Left lung (tissue), 10 donors: ENCODE results near the gene MAN1A1. TPM values are rescaled to one million over a fixed set of nuclear protein-coding genes. Genes with fewer than 3 reads are reported as not detected.

Source experiments
- ATAC-seq: fragments of 200-7000 bp; cut with Tn5 transposase; one replicate; pipeline ENCODE4 v1.9.1; 2020; ENCODE audit warnings: moderate library complexity
- DNase-seq, 4 donors: peaks; one replicate each; pipeline ENCODE4 v3.0.0-alpha.2; 2013 to 2020
- H3K27ac ChIP-seq, 2 donors: fragments of 200-600 bp; sonication (generic) in 1 of 2; one replicate each; pipeline versions ENCODE4 v1.5.0 to v1.8.0; 2020 to 2021
- H3K27me3 ChIP-seq, 2 donors: fragments of 200-600 bp; sonication (generic) in 1 of 2; one replicate each; pipeline versions ENCODE4 v1.5.0 to v1.8.0; 2020 to 2021
- H3K36me3 ChIP-seq, 2 donors: fragments of 200-600 bp; sonication (generic) in 1 of 2; one replicate each; pipeline versions ENCODE4 v1.5.0 to v1.8.0; 2020 to 2021
- H3K4me1 ChIP-seq, 2 donors: fragments of 200-600 bp; one replicate each; pipeline ENCODE4 v1.8.0; 2021
- H3K4me3 ChIP-seq, 2 donors: fragments of 200-600 bp; sonication (generic) in 1 of 2; one replicate each; pipeline versions ENCODE4 v1.5.0 to v1.8.0; 2020 to 2021; ENCODE audit warnings: mild to moderate bottlenecking in 1 of 2
- H3K9me3 ChIP-seq, 2 donors: fragments of 200-600 bp; sonication (generic) in 1 of 2; one replicate each; pipeline versions ENCODE4 v1.5.0 to v1.8.0; 2020 to 2021
- intact Hi-C, 2 donors: fragments of 100-400 bp; cut with DNase I; formaldehyde crosslinking; loops; one replicate each; pipeline versions ENCODE4 v1.11.2 to v1.14.2; 2022
- polyA plus RNA-seq, 6 donors: library from polyadenylated mRNA; unstranded; fragments of 120-200 nt; gene quantifications; one replicate each; pipeline ENCODE4 v1.2.1, GENCODE V29; 2013; ENCODE audit not compliant: insufficient read length in 6 of 6
- total RNA-seq, 2 donors: library from RNA; stranded (reverse); fragmentation: NEBNext Ultra II Directional; extraction: Animal tissue kit (Norgen Biotek cat#: 25700); gene quantifications; one replicate each; pipeline ENCODE4 v1.2.1, GENCODE V29; 2021
- TF ChIP-seq, protein P1 (sequence below), 2 donors: fragments of 200-600 bp; sonication (generic) in 1 of 2; IDR thresholded peaks; one replicate each; pipeline versions ENCODE4 v1.5.0 to v1.8.0; 2021; ENCODE audit warnings: antibody characterized with exemption in 2 of 2
- donor health status: DM: no; HTN: yes; CAD: no.
- donor health status: DM: no; HTN: no; CAD: no.

Gene MAN1A1
- total and polyA plus RNA-seq, 8 donors = 49.6 to 76.6 (median 58.1) TPM

DNA sequence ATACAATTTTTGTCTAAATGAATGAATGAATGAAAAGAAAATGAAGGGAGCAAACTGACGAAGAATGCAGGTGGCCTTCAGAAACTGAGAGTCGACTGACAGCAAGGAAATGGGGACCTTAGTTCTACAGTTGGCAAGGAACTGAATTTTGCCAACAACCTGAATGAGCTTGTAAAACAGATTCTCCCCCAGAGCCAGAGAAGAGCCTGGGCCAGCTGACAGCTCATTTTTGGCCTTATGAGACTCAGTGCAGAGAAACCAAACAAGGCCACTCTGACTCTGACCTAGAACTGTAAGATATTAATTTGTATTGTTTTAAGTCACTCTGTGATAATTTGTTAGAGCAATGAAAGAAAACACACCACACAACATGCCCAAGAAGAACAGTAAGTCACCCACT is 21.8 kb downstream of the MAN1A1 start:
- H3K36me3 ChIP-seq = peaks cover 0 to 13% of the 10 kb centered on the region in 2 donors
- no peak overlapping the region for H3K27ac ChIP-seq
- no peaks in the 10 kb centered on the region for H3K27me3 ChIP-seq
- TF ChIP-seq, protein P1, sequence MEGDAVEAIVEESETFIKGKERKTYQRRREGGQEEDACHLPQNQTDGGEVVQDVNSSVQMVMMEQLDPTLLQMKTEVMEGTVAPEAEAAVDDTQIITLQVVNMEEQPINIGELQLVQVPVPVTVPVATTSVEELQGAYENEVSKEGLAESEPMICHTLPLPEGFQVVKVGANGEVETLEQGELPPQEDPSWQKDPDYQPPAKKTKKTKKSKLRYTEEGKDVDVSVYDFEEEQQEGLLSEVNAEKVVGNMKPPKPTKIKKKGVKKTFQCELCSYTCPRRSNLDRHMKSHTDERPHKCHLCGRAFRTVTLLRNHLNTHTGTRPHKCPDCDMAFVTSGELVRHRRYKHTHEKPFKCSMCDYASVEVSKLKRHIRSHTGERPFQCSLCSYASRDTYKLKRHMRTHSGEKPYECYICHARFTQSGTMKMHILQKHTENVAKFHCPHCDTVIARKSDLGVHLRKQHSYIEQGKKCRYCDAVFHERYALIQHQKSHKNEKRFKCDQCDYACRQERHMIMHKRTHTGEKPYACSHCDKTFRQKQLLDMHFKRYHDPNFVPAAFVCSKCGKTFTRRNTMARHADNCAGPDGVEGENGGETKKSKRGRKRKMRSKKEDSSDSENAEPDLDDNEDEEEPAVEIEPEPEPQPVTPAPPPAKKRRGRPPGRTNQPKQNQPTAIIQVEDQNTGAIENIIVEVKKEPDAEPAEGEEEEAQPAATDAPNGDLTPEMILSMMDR (IDR thresholded peaks at IDR 0.05) = no peak
- ATAC-seq = no peak
- H3K4me1 ChIP-seq = no peaks in the 10 kb centered on the region
- no peak overlapping the region for H3K4me3 ChIP-seq
- intact Hi-C loops = no loop called here
- no peak for DNase-seq
- no peaks in the 10 kb centered on the region for H3K9me3 ChIP-seq

DNA sequence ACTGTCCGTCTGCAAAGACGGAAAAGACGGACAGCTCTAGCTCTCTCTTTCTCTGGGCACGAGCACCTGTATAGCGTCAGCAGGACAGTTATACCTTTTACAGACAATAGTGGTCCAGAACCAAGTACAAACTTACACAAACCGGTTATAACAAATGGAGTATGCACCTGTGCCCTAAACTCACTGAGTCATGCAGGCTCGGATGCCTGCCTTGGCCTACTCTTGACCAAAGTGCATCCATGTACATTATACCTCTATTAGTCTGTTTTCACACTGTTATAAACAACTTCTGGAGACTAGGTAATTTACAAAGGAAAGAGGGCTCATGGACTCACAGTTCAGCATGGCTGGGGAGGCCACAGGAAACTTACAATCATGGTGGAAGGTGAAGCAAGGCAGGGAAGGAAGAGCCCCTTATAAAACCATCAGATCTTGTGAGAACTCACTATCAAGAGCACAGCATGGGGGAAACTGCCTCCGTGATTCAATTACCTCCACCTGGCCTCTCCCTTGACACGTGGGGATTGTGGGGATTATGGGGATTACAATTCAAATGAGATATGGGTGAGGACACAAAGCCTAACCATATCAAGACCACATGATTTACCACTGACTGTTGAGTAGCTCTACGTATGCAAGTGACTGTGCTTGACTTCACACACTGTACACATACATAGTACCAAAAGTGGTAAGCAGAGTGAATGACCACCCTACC is 23.1 kb downstream of the MAN1A1 start:
- DNase-seq (no peak), ATAC-seq (no peak)
- Histone ChIP-seq H3K36me3 (peaks cover 0 to 13% of the 10 kb centered on the region in 2 donors), H3K4me1 (no peaks in the 10 kb centered on the region), H3K27ac (no peak overlapping the region), H3K9me3 (no peaks in the 10 kb centered on the region), H3K4me3 (no peak overlapping the region), H3K27me3 (no peaks in the 10 kb centered on the region)
- intact Hi-C loops = no loop called here
- TF ChIP-seq, protein P1 (IDR thresholded peaks at IDR 0.05) = no peak

DNA sequence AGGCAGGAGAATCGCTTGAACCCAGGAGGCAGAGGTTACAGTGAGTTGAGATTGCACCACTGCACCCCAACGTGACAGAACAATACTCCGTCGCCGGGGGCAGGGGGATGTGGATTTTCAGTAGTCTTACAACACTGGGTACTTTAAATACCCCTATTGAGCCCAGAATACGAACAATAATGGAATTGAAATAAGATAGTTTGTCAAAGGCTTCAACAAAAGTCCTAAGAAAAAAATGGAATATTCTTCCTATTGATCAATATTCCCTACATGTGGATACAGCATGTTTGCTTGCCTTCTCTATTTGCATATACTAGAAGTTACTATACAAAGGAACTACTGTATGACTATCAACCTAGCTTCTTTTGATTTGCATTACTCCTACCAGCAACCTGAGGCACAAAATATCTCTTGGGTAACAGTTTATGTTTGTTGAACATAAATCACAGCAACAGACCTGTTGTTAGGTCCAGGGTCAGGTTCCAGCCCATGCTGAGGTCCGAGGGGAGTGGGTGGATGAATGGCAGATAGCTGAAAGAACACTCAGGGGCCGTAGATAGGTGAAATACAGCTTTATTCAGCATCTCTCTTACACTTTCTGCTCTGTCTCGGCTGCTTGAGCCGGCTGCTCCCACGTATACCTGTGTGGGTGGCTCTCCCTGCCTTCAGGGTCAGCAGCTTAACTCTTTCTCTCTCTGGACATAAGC is 23.8 kb downstream of the MAN1A1 start:
- DNase-seq (no peak), ATAC-seq (no peak)
- Histone ChIP-seq H3K27me3 (no peaks in the 10 kb centered on the region), H3K4me1 (no peaks in the 10 kb centered on the region), H3K4me3 (no peak overlapping the region), H3K36me3 (peaks cover 0 to 13% of the 10 kb centered on the region in 2 donors), H3K27ac (no peak overlapping the region), H3K9me3 (no peaks in the 10 kb centered on the region)
- TF ChIP-seq, protein P1 (IDR thresholded peaks at IDR 0.05) = no peak
- intact Hi-C loops = no loop called here

DNA sequence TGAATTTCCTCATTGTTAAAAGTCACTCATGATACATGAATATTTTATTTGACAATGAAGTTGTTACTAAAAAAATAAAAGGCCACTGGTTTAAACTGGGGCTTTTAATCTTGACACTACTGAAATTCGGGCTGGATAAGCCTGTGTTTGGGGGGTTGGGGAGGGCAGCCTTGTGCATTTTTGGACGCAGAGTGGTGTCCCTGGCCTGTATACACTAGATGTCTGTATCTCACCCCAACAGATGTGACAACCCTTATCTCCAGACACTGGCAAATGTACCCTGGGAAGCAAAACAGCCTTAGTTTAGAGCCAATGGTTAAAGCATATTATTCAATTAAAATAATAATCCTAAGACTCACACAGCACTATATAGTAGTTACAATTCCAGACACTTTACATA is 24.8 kb downstream of the MAN1A1 start:
- no peak overlapping the region for H3K27ac ChIP-seq
- H3K4me1 ChIP-seq = no peaks in the 10 kb centered on the region
- TF ChIP-seq, protein P1 (IDR thresholded peaks at IDR 0.05) = no peak
- H3K36me3 ChIP-seq = peaks cover 0 to 13% of the 10 kb centered on the region in 2 donors
- H3K9me3 ChIP-seq = no peaks in the 10 kb centered on the region
- H3K27me3 ChIP-seq = no peaks in the 10 kb centered on the region
- ATAC-seq (no peak), DNase-seq (no peak)
- H3K4me3 ChIP-seq = no peak overlapping the region
- intact Hi-C loops = no loop called here

DNA sequence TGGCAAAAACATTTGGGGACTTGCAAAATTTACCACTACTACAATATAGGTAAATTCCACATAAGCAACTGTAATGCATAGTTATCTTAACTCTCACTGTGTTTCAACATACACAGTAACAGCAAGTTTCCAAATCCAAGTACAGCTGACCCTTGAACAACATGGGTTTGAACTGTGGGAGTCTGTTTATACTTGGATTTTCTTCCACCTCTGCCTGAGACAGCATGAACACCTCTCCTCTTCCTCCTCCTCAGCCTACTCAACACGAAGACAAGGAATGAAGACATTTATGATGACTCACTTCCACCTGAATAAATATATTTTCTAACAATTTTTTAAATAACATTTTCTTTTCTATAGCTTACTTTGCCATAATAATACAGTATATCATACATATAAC is 25.6 kb downstream of the MAN1A1 start:
- H3K4me1 ChIP-seq = peaks cover 0 to 1% of the 10 kb centered on the region in 2 donors
- no peaks in the 10 kb centered on the region for H3K27me3 ChIP-seq
- peaks cover 0 to 13% of the 10 kb centered on the region in 2 donors for H3K36me3 ChIP-seq
- H3K9me3 ChIP-seq = no peaks in the 10 kb centered on the region
- intact Hi-C loops = no loop called here
- no peak overlapping the region for H3K4me3 ChIP-seq
- no peak for ATAC-seq
- no peak for DNase-seq
- H3K27ac ChIP-seq = no peak overlapping the region
- TF ChIP-seq, protein P1 (IDR thresholded peaks at IDR 0.05) = no peak
